HT-29 (cell line): ENCODE data around the gene MEGF6. TPM values are rescaled to one million over a fixed set of nuclear protein-coding genes. Genes with fewer than 3 reads are reported as not detected.
"Not testable (repeated sequence)": the region's sequence is repeated elsewhere in the genome, so short reads cannot be mapped to it uniquely, and the experiment has no call there.

Experiments
- DNase-seq: peaks from one replicate; pipeline ENCODE4 v3.0.0-alpha.2; 2015; ENCODE audit warnings: low spot score
- total RNA-seq: library from RNA; depleted of rRNA; stranded (reverse); fragments of >200 nt; shearing (Covaris generic); gene quantifications from 2 replicates; pipeline ENCODE4 v1.2.3, GENCODE V29; 2014

MEGF6 gene
- total RNA-seq, 1 experiment from 2014 or later: 12.7 TPM

GRCh38 chr1:3627515-3628253 lies 16.4 kb upstream of the MEGF6 start:
- DNase-seq: no peak

GRCh38 chr1:3626025-3626424 lies 14.7 kb upstream of the MEGF6 start:
- no peak for DNase-seq

- DNase-seq: peak; percentile 74
These were observed 14.0 kb upstream of the MEGF6 start for GRCh38 chr1:3625151-3625907.

- DNase-seq: peak; percentile 96
These were observed 13.2 kb upstream of the MEGF6 start, which contains the start of gene TPRG1L for GRCh38 chr1:3624200-3625136. TPRG1L (plus strand) TSS chr1:3625015; CDS start chr1:3625073, 58 bp downstream.

GRCh38 chr1:3623441-3624199 lies 12.3 kb upstream of the MEGF6 start:
- DNase-seq: no peak

GRCh38 chr1:3622102-3622501 lies 10.8 kb upstream of the MEGF6 start:
- not testable (repeated sequence) for DNase-seq

GRCh38 chr1:3621151-3621671 lies 9.9 kb upstream of the MEGF6 start:
- peak; percentile 65 for DNase-seq

GRCh38 chr1:3620708-3621107 lies 9.4 kb upstream of the MEGF6 start:
- DNase-seq: no peak

- peak; percentile 86 for DNase-seq
These were observed 7.8 kb upstream of the MEGF6 start for GRCh38 chr1:3618881-3619671.

- no peak for DNase-seq
These were observed 7.2 kb upstream of the MEGF6 start for GRCh38 chr1:3618531-3618880.

GRCh38 chr1:3617806-3618345 lies 6.6 kb upstream of the MEGF6 start:
- DNase-seq: no peak

- DNase-seq: no peak
These were observed 5.6 kb upstream of the MEGF6 start for GRCh38 chr1:3616861-3617260.

GRCh38 chr1:3614755-3615742 lies 3.7 kb upstream of the MEGF6 start:
- peak; percentile 48 for DNase-seq

GRCh38 chr1:3612123-3612522 lies 815 bp upstream of the MEGF6 start:
- no peak for DNase-seq

GRCh38 chr1:3610527-3611169 lies 660 bp downstream of the MEGF6 start:
- DNase-seq: no peak

GRCh38 chr1:3609769-3610526 lies 1.4 kb downstream of the MEGF6 start:
- DNase-seq: no peak
